HG03280 (cell line): ENCODE results near the gene PITRM1.
"Not testable (repeated sequence)": the region's sequence is repeated elsewhere in the genome, so short reads cannot be mapped to it uniquely, and the experiment has no call there.

ENCODE experiments used
- ATAC-seq: cut with Tn5 transposase; IDR thresholded peaks from one replicate; pipeline ENCODE4 v1.9.1; 2021; ENCODE audit warnings: mild to moderate bottlenecking, moderate library complexity; ENCODE audit not compliant: unreplicated experiment

The PITRM1 gene

GRCh38 chr10:3197348-3198003, 24.9 kb upstream of the PITRM1 start:
- no peak for ATAC-seq

- ATAC-seq, result no peak
Measured at GRCh38 chr10:3196958-3197347, 24.4 kb upstream of the PITRM1 start.

GRCh38 chr10:3196482-3196881, 23.9 kb upstream of the PITRM1 start:
- ATAC-seq, result no peak

- ATAC-seq, result no peak
Measured at GRCh38 chr10:3195726-3196125, 23.1 kb upstream of the PITRM1 start.

- no peak for ATAC-seq
Measured at GRCh38 chr10:3195286-3195685, 22.7 kb upstream of the PITRM1 start.

- no peak for ATAC-seq
Measured at GRCh38 chr10:3194871-3195270, 22.3 kb upstream of the PITRM1 start.

- no peak for ATAC-seq
Measured at GRCh38 chr10:3193751-3194150, 21.2 kb upstream of the PITRM1 start.

- ATAC-seq, result peak; percentile 55
Measured at GRCh38 chr10:3192856-3193635, 20.5 kb upstream of the PITRM1 start.

- no peak for ATAC-seq
Measured at GRCh38 chr10:3190817-3191216, 18.2 kb upstream of the PITRM1 start.

GRCh38 chr10:3187229-3187628, 14.6 kb upstream of the PITRM1 start:
- not testable (repeated sequence) for ATAC-seq

- ATAC-seq, result no peak
Measured at GRCh38 chr10:3186368-3186767, 13.8 kb upstream of the PITRM1 start.

GRCh38 chr10:3185386-3185785, 12.8 kb upstream of the PITRM1 start:
- ATAC-seq, result no peak

- ATAC-seq, result no peak
Measured at GRCh38 chr10:3180355-3181025, 7.9 kb upstream of the PITRM1 start.

- ATAC-seq, result no peak
Measured at GRCh38 chr10:3179174-3179573, 6.6 kb upstream of the PITRM1 start.

GRCh38 chr10:3178042-3178441, 5.5 kb upstream of the PITRM1 start:
- no peak for ATAC-seq

GRCh38 chr10:3173171-3173878, 743 bp upstream of the PITRM1 start:
- ATAC-seq, result peak; percentile 37

- ATAC-seq, result no peak
Measured at GRCh38 chr10:3172081-3172445, 519 bp downstream of the PITRM1 start.

GRCh38 chr10:3171488-3171887, 1.1 kb downstream of the PITRM1 start:
- not testable (repeated sequence) for ATAC-seq

- no peak for ATAC-seq
Measured at GRCh38 chr10:3169673-3170072, 2.9 kb downstream of the PITRM1 start.

- no peak for ATAC-seq
Measured at GRCh38 chr10:3169271-3169670, 3.3 kb downstream of the PITRM1 start.

- no peak for ATAC-seq
Measured at GRCh38 chr10:3167611-3168330, 4.8 kb downstream of the PITRM1 start.
